Astrocyte (in vitro differentiated cells and primary cell): ENCODE data around the gene ORAI3.

ENCODE experiments used
- EZH2 ChIP-seq: IDR thresholded peaks from 2 replicates; pipeline ENCODE4 v1.6.1; 2012; ENCODE audit warnings: mild to moderate bottlenecking, low read length, inconsistent platforms; ENCODE audit not compliant: insufficient read depth
- TF ChIP-seq, protein P1 (sequence below): IDR thresholded peaks from 2 replicates; pipeline ENCODE4 v1.5.1; 2011; ENCODE audit warnings: low read depth, mild to moderate bottlenecking, inconsistent platforms, low read length, moderate library complexity; ENCODE audit not compliant: insufficient read depth

DNA sequence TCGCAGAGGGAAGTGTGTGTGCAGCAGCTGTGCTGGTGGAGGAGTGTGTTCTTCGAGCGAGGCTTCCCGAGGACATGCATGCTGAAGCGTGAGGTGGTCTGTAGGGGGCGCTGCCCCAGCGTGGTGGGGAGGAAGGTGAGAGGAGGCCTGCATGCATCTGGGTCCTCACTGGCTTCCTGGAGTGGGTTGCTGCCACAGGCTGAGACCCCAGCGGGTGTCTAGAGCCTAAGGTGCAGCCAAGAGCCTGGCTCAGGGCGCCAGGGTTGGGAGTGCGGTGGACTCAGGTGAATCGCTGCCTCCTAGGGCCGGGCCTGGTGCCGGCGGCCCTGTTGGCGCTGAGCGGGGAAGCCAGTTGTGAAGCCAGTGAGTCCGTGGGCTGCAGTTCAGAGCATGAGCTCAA, 28.6 kb downstream of the ORAI3 start:
- TF ChIP-seq, protein P1, sequence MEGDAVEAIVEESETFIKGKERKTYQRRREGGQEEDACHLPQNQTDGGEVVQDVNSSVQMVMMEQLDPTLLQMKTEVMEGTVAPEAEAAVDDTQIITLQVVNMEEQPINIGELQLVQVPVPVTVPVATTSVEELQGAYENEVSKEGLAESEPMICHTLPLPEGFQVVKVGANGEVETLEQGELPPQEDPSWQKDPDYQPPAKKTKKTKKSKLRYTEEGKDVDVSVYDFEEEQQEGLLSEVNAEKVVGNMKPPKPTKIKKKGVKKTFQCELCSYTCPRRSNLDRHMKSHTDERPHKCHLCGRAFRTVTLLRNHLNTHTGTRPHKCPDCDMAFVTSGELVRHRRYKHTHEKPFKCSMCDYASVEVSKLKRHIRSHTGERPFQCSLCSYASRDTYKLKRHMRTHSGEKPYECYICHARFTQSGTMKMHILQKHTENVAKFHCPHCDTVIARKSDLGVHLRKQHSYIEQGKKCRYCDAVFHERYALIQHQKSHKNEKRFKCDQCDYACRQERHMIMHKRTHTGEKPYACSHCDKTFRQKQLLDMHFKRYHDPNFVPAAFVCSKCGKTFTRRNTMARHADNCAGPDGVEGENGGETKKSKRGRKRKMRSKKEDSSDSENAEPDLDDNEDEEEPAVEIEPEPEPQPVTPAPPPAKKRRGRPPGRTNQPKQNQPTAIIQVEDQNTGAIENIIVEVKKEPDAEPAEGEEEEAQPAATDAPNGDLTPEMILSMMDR, result peak; percentile 25
- TF ChIP-seq EZH2, result no peak
